ENCODE results near the gene PTPRD. TPM values are rescaled to one million over a fixed set of nuclear protein-coding genes. Genes with fewer than 3 reads are reported as not detected.
A peak's percentile ranks its signal among the peaks of the same experiment; 100 is the strongest.

PTPRD gene
- total RNA-seq, 1 donor from 2014 or later: 197 TPM

- no peak for DNase-seq (ENCODE audit: extremely low spot score, unreplicated experiment)
- no peak for TF ChIP-seq CTCF (conservative IDR thresholded peaks at IDR 0.05)
Observed at GRCh38 chr9:10230512-10230911, 382.3 kb downstream of the PTPRD start.

GRCh38 chr9:10228082-10228481 is 384.7 kb downstream of the PTPRD start:
- no peak for TF ChIP-seq CTCF (conservative IDR thresholded peaks at IDR 0.05)
- H3K9me3 Mint-ChIP-seq: no peaks in the 10 kb centered on the region
- no peaks in the 10 kb centered on the region for H3K27me3 Mint-ChIP-seq
- DNase-seq (ENCODE audit: extremely low spot score, unreplicated experiment): no peak
- H3K4me3 Mint-ChIP-seq: no peak overlapping the region
- H3K27ac Mint-ChIP-seq: no peak overlapping the region
- H3K4me1 Mint-ChIP-seq (ENCODE audit: unreplicated experiment): no peaks in the 10 kb centered on the region
- H3K36me3 Mint-ChIP-seq: no peaks in the 10 kb centered on the region

More at GRCh38 chr9:10230512-10230911, 382.3 kb downstream of the PTPRD start:
- no peak overlapping the region for H3K4me3 Mint-ChIP-seq
- no peaks in the 10 kb centered on the region for H3K4me1 Mint-ChIP-seq (ENCODE audit: unreplicated experiment)
- H3K9me3 Mint-ChIP-seq: no peaks in the 10 kb centered on the region
- no peak overlapping the region for H3K27ac Mint-ChIP-seq
- H3K27me3 Mint-ChIP-seq: no peaks in the 10 kb centered on the region
- H3K36me3 Mint-ChIP-seq: no peaks in the 10 kb centered on the region

- TF ChIP-seq CTCF (conservative IDR thresholded peaks at IDR 0.05): no peak
- no peaks in the 10 kb centered on the region for H3K27me3 Mint-ChIP-seq
- H3K9me3 Mint-ChIP-seq: no peaks in the 10 kb centered on the region
- no peaks in the 10 kb centered on the region for H3K36me3 Mint-ChIP-seq
- no peak overlapping the region for H3K27ac Mint-ChIP-seq
- DNase-seq (ENCODE audit: extremely low spot score, unreplicated experiment): no peak
- no peaks in the 10 kb centered on the region for H3K4me1 Mint-ChIP-seq (ENCODE audit: unreplicated experiment)
- H3K4me3 Mint-ChIP-seq: no peak overlapping the region
Observed at GRCh38 chr9:10226996-10227395, 385.8 kb downstream of the PTPRD start.

GRCh38 chr9:10212702-10213101 is 400.1 kb downstream of the PTPRD start:
- H3K4me1 Mint-ChIP-seq (ENCODE audit: unreplicated experiment): no peaks in the 10 kb centered on the region
- no peaks in the 10 kb centered on the region for H3K9me3 Mint-ChIP-seq
- no peak for DNase-seq (ENCODE audit: extremely low spot score, unreplicated experiment)
- no peak overlapping the region for H3K4me3 Mint-ChIP-seq
- no peaks in the 10 kb centered on the region for H3K36me3 Mint-ChIP-seq
- TF ChIP-seq CTCF (conservative IDR thresholded peaks at IDR 0.05): no peak
- peaks cover 14% of the 10 kb centered on the region for H3K27me3 Mint-ChIP-seq
- H3K27ac Mint-ChIP-seq: no peak overlapping the region

GRCh38 chr9:10208691-10209069 is 404.1 kb downstream of the PTPRD start:
- H3K4me1 Mint-ChIP-seq (ENCODE audit: unreplicated experiment): no peaks in the 10 kb centered on the region
- no peak for TF ChIP-seq CTCF (conservative IDR thresholded peaks at IDR 0.05)
- no peak for DNase-seq (ENCODE audit: extremely low spot score, unreplicated experiment)
- no peak overlapping the region for H3K27ac Mint-ChIP-seq
- no peaks in the 10 kb centered on the region for H3K9me3 Mint-ChIP-seq
- peak overlapping the region; percentile 89 for H3K4me3 Mint-ChIP-seq
- peaks cover 18% of the 10 kb centered on the region for H3K27me3 Mint-ChIP-seq
- no peaks in the 10 kb centered on the region for H3K36me3 Mint-ChIP-seq

GRCh38 chr9:10204276-10204675 is 408.5 kb downstream of the PTPRD start:
- H3K9me3 Mint-ChIP-seq: no peaks in the 10 kb centered on the region
- no peak overlapping the region for H3K27ac Mint-ChIP-seq
- no peak for TF ChIP-seq CTCF (conservative IDR thresholded peaks at IDR 0.05)
- no peak overlapping the region for H3K4me3 Mint-ChIP-seq
- H3K36me3 Mint-ChIP-seq: no peaks in the 10 kb centered on the region
- H3K4me1 Mint-ChIP-seq (ENCODE audit: unreplicated experiment): no peaks in the 10 kb centered on the region
- H3K27me3 Mint-ChIP-seq: peaks cover 18% of the 10 kb centered on the region
- no peak for DNase-seq (ENCODE audit: extremely low spot score, unreplicated experiment)
